Spleen (tissue), 11 donors: Measurements from ENCODE around the gene PRKCE. TPM values are rescaled to one million over a fixed set of nuclear protein-coding genes. Genes with fewer than 3 reads are reported as not detected.
A peak's percentile ranks its signal among the peaks of the same experiment; 100 is the strongest.

Experiments used
- DNase-seq: peaks from one replicate; pipeline ENCODE4 v3.0.0-alpha.2; 2020
- H3K27ac ChIP-seq, 8 donors: fragments of 200-600 bp; sonication (generic) in 7 of 8; 1 replicate in 4 of 8; 2 replicates in 4 of 8; pipeline versions ENCODE4 v1.5.0 to v1.8.0; 2016 to 2021; ENCODE audit warnings: inconsistent platforms in 4 of 8, mild to moderate bottlenecking in 4 of 8, moderate library complexity in 1 of 8
- H3K27me3 ChIP-seq, 7 donors: fragments of 200-600 bp; sonication (generic) in 6 of 7; replicated peaks in 1 of 7; 1 replicate in 4 of 7; 2 replicates in 3 of 7; pipeline versions ENCODE4 v1.5.0 to v1.8.0; 2016 to 2021; ENCODE audit warnings: inconsistent platforms in 3 of 7, mild to moderate bottlenecking in 1 of 7
- H3K36me3 ChIP-seq, 6 donors: fragments of 200-600 bp; sonication (generic) in 5 of 6; 1 replicate in 4 of 6; 2 replicates in 2 of 6; pipeline versions ENCODE4 v1.5.0 to v1.8.0; 2016 to 2021; ENCODE audit warnings: inconsistent platforms in 2 of 6
- H3K4me1 ChIP-seq, 6 donors: fragments of 200-600 bp; sonication (generic) in 5 of 6; 1 replicate in 3 of 6; 2 replicates in 3 of 6; pipeline versions ENCODE4 v1.5.0 to v1.8.0; 2016 to 2021; ENCODE audit warnings: inconsistent platforms in 3 of 6
- H3K4me3 ChIP-seq, 8 donors: fragments of 200-600 bp; sonication (generic) in 7 of 8; 1 replicate in 4 of 8; 2 replicates in 4 of 8; pipeline versions ENCODE4 v1.5.0 to v1.8.0; 2016 to 2021; ENCODE audit warnings: inconsistent platforms in 4 of 8, mild to moderate bottlenecking in 4 of 8, moderate library complexity in 2 of 8
- H3K9me3 ChIP-seq, 8 donors: fragments of 200-600 bp; sonication (generic) in 7 of 8; 1 replicate in 4 of 8; 2 replicates in 4 of 8; pipeline versions ENCODE4 v1.5.0 to v1.8.0; 2016 to 2021; ENCODE audit warnings: inconsistent platforms in 4 of 8
- POLR2A ChIP-seq, 3 donors: fragments of 450-650 bp; IDR thresholded peaks; one replicate each; pipeline ENCODE4 v1.5.1; 2017; ENCODE audit warnings: antibody characterized with exemption in 3 of 3, mild to moderate bottlenecking in 1 of 3
- POLR2AphosphoS5 ChIP-seq, 3 donors: sonication (generic); formaldehyde crosslinking; IDR thresholded peaks; one replicate each; pipeline ENCODE4 v1.5.1; 2017; ENCODE audit warnings: antibody characterized with exemption in 3 of 3
- WGBS, 5 donors: extraction: QIAGEN DNeasy Blood & Tissue Kit in 3 of 5; methylation state at CpG; one replicate each; pipeline versions ENCODE4 v1.1.5 to v1.1.7; 2013 to 2018; 5-methylcytosine and 5-hydroxymethylcytosine counted together
- intact Hi-C: fragments of 100-400 bp; cut with DNase I; formaldehyde crosslinking; loops from one replicate; pipeline ENCODE4 v1.15.0; 2023; ENCODE audit warnings: low total_unique reads
- polyA plus RNA-seq, 3 donors: library from polyadenylated mRNA; stranded (reverse); fragments of 200-250 nt; gene quantifications; one replicate each; pipeline ENCODE4 v1.2.1, GENCODE V29; 2013
- total RNA-seq, 7 donors: library from RNA; depleted of rRNA in 3 of 7; stranded (reverse); fragments of >200 nt in 3 of 7; fragmentation: NEBNext Ultra II Directional in 4 of 7; extraction: Animal tissue kit (Norgen Biotek cat#: 25700) in 4 of 7; gene quantifications; one replicate each; pipeline versions ENCODE4 v1.1.0 to v1.2.1, GENCODE V29; 2016 to 2021
- TF ChIP-seq, protein P1 (sequence below), 11 experiments: fragments of 200-600 bp in 7 of 11; fragments of 450-650 bp in 4 of 11; sonication (generic) in 4 of 11; IDR thresholded peaks in 8 of 11; conservative IDR thresholded peaks in 3 of 11; 1 replicate in 7 of 11; 2 replicates in 4 of 11; pipeline versions ENCODE4 v1.4.0 to v1.8.0; 2016 to 2021; ENCODE audit warnings: antibody characterized with exemption in 11 of 11, inconsistent platforms in 4 of 11, mild to moderate bottlenecking in 1 of 11
- donor health status: healthy with polysubstance abuse.
- donor health status: DM: no; HTN: no; CAD: no; lungs with moderate emphysema.
- donor health status: DM: no; HTN: no; CAD: no.
- donor health status: Bipolar disorder and iron deficiency.
- donor health status: healthy.
- donor health status: DM: no; HTN: no; CAD: no.
- donor health status: DM: yes; HTN: yes; CAD: no.

The PRKCE gene
- total and polyA plus RNA-seq, 10 donors = 2.5 to 43.6 (median 18.8) TPM

DNA sequence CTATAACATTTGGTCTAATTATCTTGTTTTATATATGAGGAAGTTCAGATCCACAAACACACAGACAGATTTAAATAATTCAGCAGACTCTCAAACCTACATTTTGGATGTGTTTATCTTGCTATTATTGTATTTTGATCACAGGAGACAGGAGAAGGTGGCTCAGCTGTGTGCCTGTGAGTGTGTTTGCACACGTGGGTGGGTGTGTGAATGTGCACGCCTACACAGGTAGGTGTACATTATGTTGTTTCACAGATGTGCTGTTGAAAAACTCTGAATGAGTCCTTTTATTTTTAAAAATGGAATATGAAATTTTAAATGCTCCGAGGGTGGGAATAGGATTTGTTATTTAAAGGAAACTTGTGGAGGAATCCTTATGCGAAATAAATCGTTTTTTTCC lies 183.4 kb downstream of the PRKCE start:
- WGBS, 5 donors = 89 to 97% (median 90%) methylated on average over 5 of the region's 5 CpGs
- intact Hi-C loops = no loop called here
- H3K4me3 ChIP-seq = no peak overlapping the region
- H3K27ac ChIP-seq = no peak overlapping the region
- no peaks in the 10 kb centered on the region for H3K27me3 ChIP-seq
- no peaks in the 10 kb centered on the region for H3K36me3 ChIP-seq
- no peak for DNase-seq
- H3K4me1 ChIP-seq = peaks cover 12 to 71% (median 38%) of the 10 kb centered on the region in 6 donors
- no peak for TF ChIP-seq POLR2AphosphoS5 (IDR thresholded peaks at IDR 0.05)
- TF ChIP-seq, protein P1, sequence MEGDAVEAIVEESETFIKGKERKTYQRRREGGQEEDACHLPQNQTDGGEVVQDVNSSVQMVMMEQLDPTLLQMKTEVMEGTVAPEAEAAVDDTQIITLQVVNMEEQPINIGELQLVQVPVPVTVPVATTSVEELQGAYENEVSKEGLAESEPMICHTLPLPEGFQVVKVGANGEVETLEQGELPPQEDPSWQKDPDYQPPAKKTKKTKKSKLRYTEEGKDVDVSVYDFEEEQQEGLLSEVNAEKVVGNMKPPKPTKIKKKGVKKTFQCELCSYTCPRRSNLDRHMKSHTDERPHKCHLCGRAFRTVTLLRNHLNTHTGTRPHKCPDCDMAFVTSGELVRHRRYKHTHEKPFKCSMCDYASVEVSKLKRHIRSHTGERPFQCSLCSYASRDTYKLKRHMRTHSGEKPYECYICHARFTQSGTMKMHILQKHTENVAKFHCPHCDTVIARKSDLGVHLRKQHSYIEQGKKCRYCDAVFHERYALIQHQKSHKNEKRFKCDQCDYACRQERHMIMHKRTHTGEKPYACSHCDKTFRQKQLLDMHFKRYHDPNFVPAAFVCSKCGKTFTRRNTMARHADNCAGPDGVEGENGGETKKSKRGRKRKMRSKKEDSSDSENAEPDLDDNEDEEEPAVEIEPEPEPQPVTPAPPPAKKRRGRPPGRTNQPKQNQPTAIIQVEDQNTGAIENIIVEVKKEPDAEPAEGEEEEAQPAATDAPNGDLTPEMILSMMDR (IDR thresholded peaks at IDR 0.05 in 8 of 11, conservative IDR thresholded peaks at IDR 0.05 in 3 of 11) = no peak
- no peak for TF ChIP-seq POLR2A (IDR thresholded peaks at IDR 0.05)
- peaks cover 0 to 18% (median 16%) of the 10 kb centered on the region in 8 donors for H3K9me3 ChIP-seq

- TF ChIP-seq POLR2A (IDR thresholded peaks at IDR 0.05) = no peak
- TF ChIP-seq POLR2AphosphoS5 (IDR thresholded peaks at IDR 0.05) = no peak
- TF ChIP-seq, protein P1 (IDR thresholded peaks at IDR 0.05 in 8 of 11, conservative IDR thresholded peaks at IDR 0.05 in 3 of 11) = no peak
- Histone ChIP-seq H3K36me3 (no peaks in the 10 kb centered on the region), H3K9me3 (peaks cover 0 to 3% (median 1%) of the 10 kb centered on the region in 8 donors), H3K27me3 (no peaks in the 10 kb centered on the region), H3K4me1 (peaks cover 12 to 86% (median 42%) of the 10 kb centered on the region in 6 donors), H3K4me3 (no peak overlapping the region), H3K27ac (peak overlapping the region in 4 of 8 donors; percentile 27 to 44 (median 40))
- intact Hi-C loops = no loop called here
- WGBS, 5 donors = 61 to 71% (median 69%) methylated on average over 3 of the region's 3 CpGs
- DNase-seq = no peak
Observed at GRCh38 chr2:45836316-45836715, 184.8 kb downstream of the PRKCE start.

DNA sequence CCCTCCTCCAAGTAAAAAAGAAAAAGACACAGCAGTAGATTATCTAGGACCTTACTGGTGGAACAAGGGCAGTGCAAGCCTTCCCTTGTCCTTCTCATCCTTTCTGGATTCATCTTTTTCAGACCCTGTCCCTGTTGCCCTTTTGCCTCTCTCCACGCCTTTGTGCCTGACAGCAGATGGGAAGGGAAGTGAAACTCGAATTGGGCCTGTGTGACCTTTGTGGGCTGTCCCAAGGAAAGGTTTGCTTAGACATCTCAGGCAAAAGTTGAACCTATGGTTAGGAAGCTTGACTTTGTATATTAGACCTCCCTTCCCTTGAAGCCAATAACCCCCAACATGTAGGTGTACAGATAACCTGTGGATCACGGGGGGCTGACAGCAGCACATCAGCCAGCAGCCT lies 185.3 kb downstream of the PRKCE start:
- WGBS, 5 donors = 50 to 65% (median 51%) methylated on average over 3 of the region's 3 CpGs
- DNase-seq = no peak

GRCh38 chr2:45837812-45838341 lies 186.4 kb downstream of the PRKCE start:
- Histone ChIP-seq H3K4me1 (peaks cover 19 to 100% (median 52%) of the 10 kb centered on the region in 6 donors), H3K27me3 (no peaks in the 10 kb centered on the region), H3K4me3 (no peak overlapping the region), H3K27ac (no peak overlapping the region), H3K36me3 (no peaks in the 10 kb centered on the region), H3K9me3 (no peaks in the 10 kb centered on the region)
- intact Hi-C loops = no loop called here
- DNase-seq = no peak
- 63 to 77% (median 74%) methylated on average over 7 of the region's 7 CpGs for WGBS, 5 donors
- TF ChIP-seq, protein P1 (IDR thresholded peaks at IDR 0.05 in 8 of 11, conservative IDR thresholded peaks at IDR 0.05 in 3 of 11) = no peak
- TF ChIP-seq POLR2AphosphoS5 (IDR thresholded peaks at IDR 0.05) = no peak
- TF ChIP-seq POLR2A (IDR thresholded peaks at IDR 0.05) = no peak

More for the DNA sequence above, 185.3 kb downstream of the PRKCE start:
- no peaks in the 10 kb centered on the region for H3K27me3 ChIP-seq
- H3K9me3 ChIP-seq = no peaks in the 10 kb centered on the region
- intact Hi-C loops = no loop called here
- H3K36me3 ChIP-seq = no peaks in the 10 kb centered on the region
- H3K4me3 ChIP-seq = no peak overlapping the region
- peak in 1 of 3 donors; percentile 39 for TF ChIP-seq POLR2AphosphoS5 (IDR thresholded peaks at IDR 0.05)
- TF ChIP-seq, protein P1 (IDR thresholded peaks at IDR 0.05 in 8 of 11, conservative IDR thresholded peaks at IDR 0.05 in 3 of 11) = no peak
- peaks cover 12 to 90% (median 42%) of the 10 kb centered on the region in 6 donors for H3K4me1 ChIP-seq
- H3K27ac ChIP-seq = peak overlapping the region in 4 of 8 donors; percentile 27 to 44 (median 40)
